ENCODE data around the gene PPP3CA.

DNA sequence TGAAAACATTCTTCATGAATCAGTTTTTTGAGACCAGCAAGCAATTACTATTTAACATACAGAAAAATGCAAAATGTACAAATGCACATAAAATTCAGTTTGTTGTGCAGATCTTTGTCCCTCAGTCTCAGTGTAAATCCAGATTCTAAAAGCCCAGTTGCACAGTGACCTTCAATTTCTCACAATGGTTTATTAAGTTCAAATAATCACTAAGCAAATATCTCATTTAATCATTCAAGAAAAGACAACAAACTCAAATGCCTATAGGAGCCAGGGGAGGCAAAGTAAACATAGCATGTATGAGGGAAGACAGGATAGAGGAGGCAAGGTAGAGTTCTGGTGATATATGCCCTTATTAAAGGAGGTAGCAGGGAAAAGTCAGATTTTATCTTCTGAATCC lies 82.8 kb downstream of the PPP3CA start:
- no peak for TF ChIP-seq CREB1 (IDR thresholded peaks at IDR 0.05)
- TF ChIP-seq MAFK (IDR thresholded peaks at IDR 0.05; ENCODE audit: low read depth, low read length) = no peak
- no peak for TF ChIP-seq POLR2AphosphoS5 (IDR thresholded peaks at IDR 0.05; ENCODE audit: low read depth, low read length)
- TF ChIP-seq, protein P1, sequence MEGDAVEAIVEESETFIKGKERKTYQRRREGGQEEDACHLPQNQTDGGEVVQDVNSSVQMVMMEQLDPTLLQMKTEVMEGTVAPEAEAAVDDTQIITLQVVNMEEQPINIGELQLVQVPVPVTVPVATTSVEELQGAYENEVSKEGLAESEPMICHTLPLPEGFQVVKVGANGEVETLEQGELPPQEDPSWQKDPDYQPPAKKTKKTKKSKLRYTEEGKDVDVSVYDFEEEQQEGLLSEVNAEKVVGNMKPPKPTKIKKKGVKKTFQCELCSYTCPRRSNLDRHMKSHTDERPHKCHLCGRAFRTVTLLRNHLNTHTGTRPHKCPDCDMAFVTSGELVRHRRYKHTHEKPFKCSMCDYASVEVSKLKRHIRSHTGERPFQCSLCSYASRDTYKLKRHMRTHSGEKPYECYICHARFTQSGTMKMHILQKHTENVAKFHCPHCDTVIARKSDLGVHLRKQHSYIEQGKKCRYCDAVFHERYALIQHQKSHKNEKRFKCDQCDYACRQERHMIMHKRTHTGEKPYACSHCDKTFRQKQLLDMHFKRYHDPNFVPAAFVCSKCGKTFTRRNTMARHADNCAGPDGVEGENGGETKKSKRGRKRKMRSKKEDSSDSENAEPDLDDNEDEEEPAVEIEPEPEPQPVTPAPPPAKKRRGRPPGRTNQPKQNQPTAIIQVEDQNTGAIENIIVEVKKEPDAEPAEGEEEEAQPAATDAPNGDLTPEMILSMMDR (IDR thresholded peaks at IDR 0.05; ENCODE audit: control extremely low read depth in 1 of 3, insufficient read depth in 1 of 3, low read depth in 1 of 3, low read length in 3 of 3) = no peak
- TF ChIP-seq CTBP2 (IDR thresholded peaks at IDR 0.05; ENCODE audit: borderline replicate concordance, insufficient read depth, insufficient read length, low read length) = no peak
- TF ChIP-seq, protein P2, sequence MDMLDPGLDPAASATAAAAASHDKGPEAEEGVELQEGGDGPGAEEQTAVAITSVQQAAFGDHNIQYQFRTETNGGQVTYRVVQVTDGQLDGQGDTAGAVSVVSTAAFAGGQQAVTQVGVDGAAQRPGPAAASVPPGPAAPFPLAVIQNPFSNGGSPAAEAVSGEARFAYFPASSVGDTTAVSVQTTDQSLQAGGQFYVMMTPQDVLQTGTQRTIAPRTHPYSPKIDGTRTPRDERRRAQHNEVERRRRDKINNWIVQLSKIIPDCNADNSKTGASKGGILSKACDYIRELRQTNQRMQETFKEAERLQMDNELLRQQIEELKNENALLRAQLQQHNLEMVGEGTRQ (IDR thresholded peaks at IDR 0.05; ENCODE audit: low read length) = no peak

Data from H1 (cell line).